ENCODE results near the gene RRAS.

DNA sequence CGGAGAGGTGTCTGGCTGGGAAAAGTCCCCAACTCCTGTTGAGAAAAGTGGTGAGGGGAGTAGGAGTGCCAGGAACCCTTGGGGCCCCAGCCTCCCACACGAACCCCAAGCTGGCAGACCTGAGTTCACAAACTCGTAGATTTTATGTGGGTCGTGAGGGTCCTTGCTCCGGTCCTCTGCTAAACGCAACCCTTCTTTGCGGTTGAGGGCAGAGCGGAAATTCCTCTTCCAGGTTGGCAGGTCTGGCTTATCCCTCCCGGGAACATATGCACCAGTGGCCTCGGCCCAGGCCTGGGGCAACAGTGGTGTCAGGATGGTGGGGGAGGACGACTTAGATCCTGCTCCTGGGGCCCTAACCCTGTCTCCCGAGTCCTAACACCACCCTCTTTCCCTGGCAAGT, 23.3 kb upstream of the RRAS start:
- no peak for TF ChIP-seq FOXA1 (IDR thresholded peaks at IDR 0.05)
- TF ChIP-seq, protein P1, sequence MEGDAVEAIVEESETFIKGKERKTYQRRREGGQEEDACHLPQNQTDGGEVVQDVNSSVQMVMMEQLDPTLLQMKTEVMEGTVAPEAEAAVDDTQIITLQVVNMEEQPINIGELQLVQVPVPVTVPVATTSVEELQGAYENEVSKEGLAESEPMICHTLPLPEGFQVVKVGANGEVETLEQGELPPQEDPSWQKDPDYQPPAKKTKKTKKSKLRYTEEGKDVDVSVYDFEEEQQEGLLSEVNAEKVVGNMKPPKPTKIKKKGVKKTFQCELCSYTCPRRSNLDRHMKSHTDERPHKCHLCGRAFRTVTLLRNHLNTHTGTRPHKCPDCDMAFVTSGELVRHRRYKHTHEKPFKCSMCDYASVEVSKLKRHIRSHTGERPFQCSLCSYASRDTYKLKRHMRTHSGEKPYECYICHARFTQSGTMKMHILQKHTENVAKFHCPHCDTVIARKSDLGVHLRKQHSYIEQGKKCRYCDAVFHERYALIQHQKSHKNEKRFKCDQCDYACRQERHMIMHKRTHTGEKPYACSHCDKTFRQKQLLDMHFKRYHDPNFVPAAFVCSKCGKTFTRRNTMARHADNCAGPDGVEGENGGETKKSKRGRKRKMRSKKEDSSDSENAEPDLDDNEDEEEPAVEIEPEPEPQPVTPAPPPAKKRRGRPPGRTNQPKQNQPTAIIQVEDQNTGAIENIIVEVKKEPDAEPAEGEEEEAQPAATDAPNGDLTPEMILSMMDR (IDR thresholded peaks at IDR 0.05; ENCODE audit: low read depth, low read length, missing input control), result no peak
- TF ChIP-seq, protein P2, sequence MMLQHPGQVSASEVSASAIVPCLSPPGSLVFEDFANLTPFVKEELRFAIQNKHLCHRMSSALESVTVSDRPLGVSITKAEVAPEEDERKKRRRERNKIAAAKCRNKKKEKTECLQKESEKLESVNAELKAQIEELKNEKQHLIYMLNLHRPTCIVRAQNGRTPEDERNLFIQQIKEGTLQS (IDR thresholded peaks at IDR 0.05), result no peak
- no peak for TF ChIP-seq YY1 (IDR thresholded peaks at IDR 0.05)

Measured in liver (tissue), 3 donors.